SK-N-SH (cell line): Measurements from ENCODE around the gene RGS6. TPM values are rescaled to one million over a fixed set of nuclear protein-coding genes. Genes with fewer than 3 reads are reported as not detected.

Source experiments
- CTCF ChIA-PET: fragments of 300-600, 350-600 bp; formaldehyde crosslinking; extraction: SDS; loops from one replicate; lab custom pipeline; 2021; lab: Yijun Ruan, JAX
- POLR2A ChIA-PET: fragments of 350-600 bp; sonication (Branson Sonifier 250); formaldehyde crosslinking; extraction: SDS; loops from one replicate; lab custom pipeline; 2020; ENCODE audit warnings: antibody characterized with exemption, inconsistent platforms; lab: Yijun Ruan, JAX
- DNase-seq: peaks from one replicate; pipeline ENCODE4 v3.0.0; 2012
- H2AFZ ChIP-seq: fragments of 200-600 bp; sonication (generic); 2 replicates; pipeline ENCODE4 v1.8.1; 2016; ENCODE audit warnings: antibody characterized with exemption, mild to moderate bottlenecking, low read depth
- H3F3A ChIP-seq: fragments of 200-600 bp; sonication (generic); replicated peaks from 2 replicates; pipeline ENCODE3; 2016; ENCODE audit warnings: antibody characterized with exemption, mild to moderate bottlenecking; ENCODE audit not compliant: insufficient read depth
- H3K27ac ChIP-seq, 2 experiments: fragments of 200-500 bp in 1 of 2; fragments of 200-600 bp in 1 of 2; sonication (Bioruptor generic) in 1 of 2; sonication (generic), shearing (Covaris generic) in 1 of 2; 2 replicates each; pipeline versions ENCODE4 v1.5.1 to v1.6.1; 2014 to 2016; ENCODE audit warnings: low read depth in 2 of 2, inconsistent platforms in 1 of 2, low read length in 1 of 2, mild to moderate bottlenecking in 1 of 2, mixed read lengths in 1 of 2
- H3K27me3 ChIP-seq: fragments of 200-600 bp; sonication (generic), shearing (Covaris generic); 2 replicates; pipeline ENCODE4 v1.6.1; 2016; ENCODE audit warnings: mixed run types; ENCODE audit not compliant: insufficient read depth
- H3K36me3 ChIP-seq, 2 experiments: fragments of 200-500 bp in 1 of 2; fragments of 200-600 bp in 1 of 2; sonication (Bioruptor generic) in 1 of 2; sonication (generic) in 1 of 2; replicated peaks in 1 of 2; 2 replicates each; pipeline versions ENCODE3 to v1.5.1; 2014 to 2016; ENCODE audit warnings: low read length in 1 of 2, mild to moderate bottlenecking in 1 of 2; ENCODE audit not compliant: insufficient read depth in 2 of 2, control insufficient read depth in 1 of 2
- H3K4me1 ChIP-seq, 2 experiments: fragments of 200-500 bp in 1 of 2; fragments of 200-600 bp in 1 of 2; sonication (Bioruptor generic) in 1 of 2; sonication (generic), shearing (Covaris generic) in 1 of 2; 2 replicates each; pipeline versions ENCODE4 v1.5.1 to v1.6.1; 2014 to 2016; ENCODE audit warnings: low read depth in 1 of 2, low read length in 1 of 2, mixed run types in 1 of 2; ENCODE audit not compliant: insufficient read depth in 2 of 2, control insufficient read depth in 1 of 2
- H3K4me2 ChIP-seq: fragments of 200-600 bp; sonication (generic), shearing (Covaris generic); 2 replicates; pipeline ENCODE4 v1.6.1; 2017; ENCODE audit warnings: mixed run types
- H3K4me3 ChIP-seq, 2 experiments: fragments of 200-500 bp in 1 of 2; fragments of 200-600 bp in 1 of 2; sonication (Bioruptor generic) in 1 of 2; sonication (generic), shearing (Covaris generic) in 1 of 2; 2 replicates each; pipeline versions ENCODE4 v1.5.1 to v1.8.1; 2014 to 2016; ENCODE audit warnings: low read depth in 2 of 2, inconsistent platforms in 1 of 2, low read length in 1 of 2, mild to moderate bottlenecking in 1 of 2, mixed read lengths in 1 of 2, moderate library complexity in 1 of 2
- H3K79me2 ChIP-seq: fragments of 200-600 bp; sonication (generic); 2 replicates; pipeline ENCODE4 v1.8.1; 2017; ENCODE audit warnings: mild to moderate bottlenecking; ENCODE audit not compliant: insufficient read depth
- H3K9ac ChIP-seq: fragments of 200-600 bp; sonication (generic); 2 replicates; pipeline ENCODE4 v1.6.1; 2017; ENCODE audit warnings: mixed run types
- H3K9me2 ChIP-seq: fragments of 200-600 bp; sonication (generic); 2 replicates; pipeline ENCODE4 v1.6.1; 2017; ENCODE audit warnings: mixed run types
- H3K9me3 ChIP-seq: fragments of 200-600 bp; sonication (generic); 2 replicates; pipeline ENCODE4 v1.6.1; 2017; ENCODE audit warnings: mixed run types, mild to moderate bottlenecking, moderate library complexity
- H4K20me1 ChIP-seq: fragments of 200-600 bp; sonication (generic); 2 replicates; pipeline ENCODE4 v1.6.1; 2017; ENCODE audit warnings: mild to moderate bottlenecking, mixed run types; ENCODE audit not compliant: insufficient read depth
- ELF1 ChIP-seq: IDR thresholded peaks from 2 replicates; pipeline ENCODE4 v1.4.0; 2012
- FOXJ3 ChIP-seq: sonication (generic); formaldehyde crosslinking; IDR thresholded peaks from 2 replicates; pipeline ENCODE4 v1.5.1; 2020; ENCODE audit warnings: mild to moderate bottlenecking, missing genetic modification reagents
- FOXM1 ChIP-seq: IDR thresholded peaks from 2 replicates; pipeline ENCODE4 v1.4.0; 2012; ENCODE audit warnings: low read depth, mild to moderate bottlenecking
- GABPA ChIP-seq: IDR thresholded peaks from 2 replicates; pipeline ENCODE4 v1.4.0; 2012; ENCODE audit warnings: low read depth, mild to moderate bottlenecking
- GATA2 ChIP-seq: sonication (generic); formaldehyde crosslinking; IDR thresholded peaks from 2 replicates; pipeline ENCODE4 v1.5.0; 2020; ENCODE audit warnings: mild to moderate bottlenecking, missing genetic modification reagents
- MXI1 ChIP-seq: IDR thresholded peaks from 2 replicates; pipeline ENCODE4 v1.6.1; 2012; ENCODE audit warnings: mild to moderate bottlenecking, low read depth, low read length, improper control_type of control experiment
- NFIC ChIP-seq: IDR thresholded peaks from 2 replicates; pipeline ENCODE4 v1.4.0; 2012; ENCODE audit warnings: borderline replicate concordance
- NRF1 ChIP-seq: IDR thresholded peaks from 2 replicates; pipeline ENCODE4 v1.6.1; 2012; ENCODE audit warnings: low read depth, mild to moderate bottlenecking, low read length
- POLR2AphosphoS5 ChIP-seq: IDR thresholded peaks from 2 replicates; pipeline ENCODE4 v1.6.1; 2012; ENCODE audit warnings: low read depth, low read length
- SMC3 ChIP-seq: IDR thresholded peaks from 2 replicates; pipeline ENCODE4 v1.6.1; 2012; ENCODE audit warnings: low read depth, low read length, improper control_type of control experiment
- TAF1 ChIP-seq: IDR thresholded peaks from 2 replicates; pipeline ENCODE4 v1.6.1; 2012; ENCODE audit warnings: low read depth, mild to moderate bottlenecking, low read length, moderate library complexity, borderline replicate concordance
- TCF12 ChIP-seq: IDR thresholded peaks from 2 replicates; pipeline ENCODE4 v1.4.0; 2012
- polyA plus RNA-seq, 3 experiments: library from polyadenylated mRNA; depleted of rRNA; stranded (reverse); fragments of >200 nt; gene quantifications; 2 replicates each; pipeline ENCODE4 v1.2.3, GENCODE V29; 2012
- TF ChIP-seq, protein P1 (sequence below): IDR thresholded peaks from 2 replicates; pipeline ENCODE4 v1.6.1; 2012; ENCODE audit warnings: mild to moderate bottlenecking, low read depth, low read length, moderate library complexity
- TF ChIP-seq, protein P2 (sequence below): IDR thresholded peaks from 2 replicates; pipeline ENCODE4 v1.4.0; 2012; ENCODE audit warnings: low read depth, borderline replicate concordance
- TF ChIP-seq, protein P3 (sequence below): IDR thresholded peaks from 2 replicates; pipeline ENCODE4 v1.4.0; 2012; ENCODE audit warnings: low read depth, borderline replicate concordance

RGS6 gene
- polyA plus RNA-seq, 1 of the 3 experiments (the other 2 are of a cell fraction): not detected

DNA sequence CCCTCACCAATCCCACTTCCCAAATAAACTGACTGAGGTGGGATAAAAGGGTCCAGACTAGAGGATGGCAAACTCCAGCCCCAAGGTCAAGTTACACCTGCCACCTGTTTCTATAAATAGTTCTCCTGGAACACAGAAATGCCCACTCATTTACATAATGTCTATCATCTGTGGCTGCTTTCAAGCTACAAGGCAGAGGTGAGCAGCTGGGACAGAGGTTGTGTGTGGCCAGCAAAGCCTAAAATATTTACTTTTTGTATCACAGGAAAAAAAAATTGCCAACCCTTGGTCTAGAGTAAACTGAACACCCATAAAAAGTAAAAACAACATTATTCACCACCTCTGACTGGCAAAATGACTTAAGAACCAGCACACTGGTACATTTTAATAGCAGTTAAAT lies 269.4 kb downstream of the RGS6 start:
- H2AFZ ChIP-seq: no peak overlapping the region
- ChIA-PET POLR2A (no interaction called here), CTCF (no interaction called here)
- no peaks in the 10 kb centered on the region for H4K20me1 ChIP-seq
- no peak overlapping the region for H3K4me3 ChIP-seq
- no peak overlapping the region for H3K9ac ChIP-seq
- no peak overlapping the region for H3K27ac ChIP-seq
- no peaks in the 10 kb centered on the region for H3K9me2 ChIP-seq
- H3K9me3 ChIP-seq: no peaks in the 10 kb centered on the region
- no peaks in the 10 kb centered on the region for H3K79me2 ChIP-seq
- no peak for DNase-seq
- H3K36me3 ChIP-seq: no peaks in the 10 kb centered on the region
- TF ChIP-seq FOXJ3 (CRISPR knock-in tag) (no peak), TAF1 (no peak), NRF1 (no peak), NFIC (no peak), POLR2AphosphoS5 (no peak), TCF12 (no peak), SMC3 (no peak), FOXM1 (no peak), GATA2 (no peak), ELF1 (no peak), GABPA (no peak), MXI1 (no peak)
- TF ChIP-seq, protein P1, sequence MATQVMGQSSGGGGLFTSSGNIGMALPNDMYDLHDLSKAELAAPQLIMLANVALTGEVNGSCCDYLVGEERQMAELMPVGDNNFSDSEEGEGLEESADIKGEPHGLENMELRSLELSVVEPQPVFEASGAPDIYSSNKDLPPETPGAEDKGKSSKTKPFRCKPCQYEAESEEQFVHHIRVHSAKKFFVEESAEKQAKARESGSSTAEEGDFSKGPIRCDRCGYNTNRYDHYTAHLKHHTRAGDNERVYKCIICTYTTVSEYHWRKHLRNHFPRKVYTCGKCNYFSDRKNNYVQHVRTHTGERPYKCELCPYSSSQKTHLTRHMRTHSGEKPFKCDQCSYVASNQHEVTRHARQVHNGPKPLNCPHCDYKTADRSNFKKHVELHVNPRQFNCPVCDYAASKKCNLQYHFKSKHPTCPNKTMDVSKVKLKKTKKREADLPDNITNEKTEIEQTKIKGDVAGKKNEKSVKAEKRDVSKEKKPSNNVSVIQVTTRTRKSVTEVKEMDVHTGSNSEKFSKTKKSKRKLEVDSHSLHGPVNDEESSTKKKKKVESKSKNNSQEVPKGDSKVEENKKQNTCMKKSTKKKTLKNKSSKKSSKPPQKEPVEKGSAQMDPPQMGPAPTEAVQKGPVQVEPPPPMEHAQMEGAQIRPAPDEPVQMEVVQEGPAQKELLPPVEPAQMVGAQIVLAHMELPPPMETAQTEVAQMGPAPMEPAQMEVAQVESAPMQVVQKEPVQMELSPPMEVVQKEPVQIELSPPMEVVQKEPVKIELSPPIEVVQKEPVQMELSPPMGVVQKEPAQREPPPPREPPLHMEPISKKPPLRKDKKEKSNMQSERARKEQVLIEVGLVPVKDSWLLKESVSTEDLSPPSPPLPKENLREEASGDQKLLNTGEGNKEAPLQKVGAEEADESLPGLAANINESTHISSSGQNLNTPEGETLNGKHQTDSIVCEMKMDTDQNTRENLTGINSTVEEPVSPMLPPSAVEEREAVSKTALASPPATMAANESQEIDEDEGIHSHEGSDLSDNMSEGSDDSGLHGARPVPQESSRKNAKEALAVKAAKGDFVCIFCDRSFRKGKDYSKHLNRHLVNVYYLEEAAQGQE: no peak
- TF ChIP-seq, protein P2, sequence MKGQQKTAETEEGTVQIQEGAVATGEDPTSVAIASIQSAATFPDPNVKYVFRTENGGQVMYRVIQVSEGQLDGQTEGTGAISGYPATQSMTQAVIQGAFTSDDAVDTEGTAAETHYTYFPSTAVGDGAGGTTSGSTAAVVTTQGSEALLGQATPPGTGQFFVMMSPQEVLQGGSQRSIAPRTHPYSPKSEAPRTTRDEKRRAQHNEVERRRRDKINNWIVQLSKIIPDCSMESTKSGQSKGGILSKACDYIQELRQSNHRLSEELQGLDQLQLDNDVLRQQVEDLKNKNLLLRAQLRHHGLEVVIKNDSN: no peak
- TF ChIP-seq, protein P3, sequence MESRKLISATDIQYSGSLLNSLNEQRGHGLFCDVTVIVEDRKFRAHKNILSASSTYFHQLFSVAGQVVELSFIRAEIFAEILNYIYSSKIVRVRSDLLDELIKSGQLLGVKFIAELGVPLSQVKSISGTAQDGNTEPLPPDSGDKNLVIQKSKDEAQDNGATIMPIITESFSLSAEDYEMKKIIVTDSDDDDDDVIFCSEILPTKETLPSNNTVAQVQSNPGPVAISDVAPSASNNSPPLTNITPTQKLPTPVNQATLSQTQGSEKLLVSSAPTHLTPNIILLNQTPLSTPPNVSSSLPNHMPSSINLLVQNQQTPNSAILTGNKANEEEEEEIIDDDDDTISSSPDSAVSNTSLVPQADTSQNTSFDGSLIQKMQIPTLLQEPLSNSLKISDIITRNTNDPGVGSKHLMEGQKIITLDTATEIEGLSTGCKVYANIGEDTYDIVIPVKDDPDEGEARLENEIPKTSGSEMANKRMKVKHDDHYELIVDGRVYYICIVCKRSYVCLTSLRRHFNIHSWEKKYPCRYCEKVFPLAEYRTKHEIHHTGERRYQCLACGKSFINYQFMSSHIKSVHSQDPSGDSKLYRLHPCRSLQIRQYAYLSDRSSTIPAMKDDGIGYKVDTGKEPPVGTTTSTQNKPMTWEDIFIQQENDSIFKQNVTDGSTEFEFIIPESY: no peak
- no peak overlapping the region for H3K4me2 ChIP-seq
- no peaks in the 10 kb centered on the region; the same call in 1 of the 2 replicates for H3K27me3 ChIP-seq
- H3K4me1 ChIP-seq: no peaks in the 10 kb centered on the region
- no peaks in the 10 kb centered on the region for H3F3A ChIP-seq
